Measurements from ENCODE around the gene RAB27A. TPM values are rescaled to one million over a fixed set of nuclear protein-coding genes. Genes with fewer than 3 reads are reported as not detected.

RAB27A gene
- total and polyA plus RNA-seq, 2 experiments from 2014 or later = 3.2 to 5.8 TPM

- no peaks in the 10 kb centered on the region for H3K4me1 ChIP-seq (ENCODE audit: insufficient read depth)
- H3F3A ChIP-seq (replicated peaks; ENCODE audit: low read depth) = no peaks in the 10 kb centered on the region
- ATAC-seq (no peak), DNase-seq (ENCODE audit: low spot score) (no peak)
- no peak overlapping the region for H3K4me3 Mint-ChIP-seq
- H3K27me3 Mint-ChIP-seq (ENCODE audit: insufficient read depth, low read depth, poor library complexity) = no peaks in the 10 kb centered on the region
- H3K27me3 ChIP-seq (ENCODE audit: insufficient read depth) = no peaks in the 10 kb centered on the region
- H4K20me1 ChIP-seq (replicated peaks; ENCODE audit: insufficient read depth) = no peaks in the 10 kb centered on the region
- no peak overlapping the region for H3K4me3 ChIP-seq
- H3K4me1 Mint-ChIP-seq = peaks cover under 1% of the 10 kb centered on the region; the same call in 1 of the 3 replicates
- TF ChIP-seq CTCF (conservative IDR thresholded peaks at IDR 0.05; ENCODE audit: low read depth in 2 of 2) (no peak), EZH2phosphoT487 (IDR thresholded peaks at IDR 0.05; ENCODE audit: unreplicated experiment) (no peak), NANOG (IDR thresholded peaks at IDR 0.05; ENCODE audit: borderline replicate concordance) (no peak), ZNF331 (CRISPR knock-in tag; IDR thresholded peaks at IDR 0.05; ENCODE audit: low read depth) (no peak), STAT1 (IDR thresholded peaks at IDR 0.05; ENCODE audit: unreplicated experiment) (no peak), JUNB (IDR thresholded peaks at IDR 0.05; ENCODE audit: unreplicated experiment) (no peak), ZNF114 (CRISPR knock-in tag; IDR thresholded peaks at IDR 0.05) (no peak), EZH2 (IDR thresholded peaks at IDR 0.05; ENCODE audit: low read depth, unreplicated experiment) (no peak), CREB1 (CRISPR knock-in tag; IDR thresholded peaks at IDR 0.05; ENCODE audit: low read depth) (no peak), POLR2AphosphoS5 (IDR thresholded peaks at IDR 0.05; ENCODE audit: low read depth) (no peak), ETS1 (IDR thresholded peaks at IDR 0.05) (no peak)
- TF ChIP-seq, protein P1, sequence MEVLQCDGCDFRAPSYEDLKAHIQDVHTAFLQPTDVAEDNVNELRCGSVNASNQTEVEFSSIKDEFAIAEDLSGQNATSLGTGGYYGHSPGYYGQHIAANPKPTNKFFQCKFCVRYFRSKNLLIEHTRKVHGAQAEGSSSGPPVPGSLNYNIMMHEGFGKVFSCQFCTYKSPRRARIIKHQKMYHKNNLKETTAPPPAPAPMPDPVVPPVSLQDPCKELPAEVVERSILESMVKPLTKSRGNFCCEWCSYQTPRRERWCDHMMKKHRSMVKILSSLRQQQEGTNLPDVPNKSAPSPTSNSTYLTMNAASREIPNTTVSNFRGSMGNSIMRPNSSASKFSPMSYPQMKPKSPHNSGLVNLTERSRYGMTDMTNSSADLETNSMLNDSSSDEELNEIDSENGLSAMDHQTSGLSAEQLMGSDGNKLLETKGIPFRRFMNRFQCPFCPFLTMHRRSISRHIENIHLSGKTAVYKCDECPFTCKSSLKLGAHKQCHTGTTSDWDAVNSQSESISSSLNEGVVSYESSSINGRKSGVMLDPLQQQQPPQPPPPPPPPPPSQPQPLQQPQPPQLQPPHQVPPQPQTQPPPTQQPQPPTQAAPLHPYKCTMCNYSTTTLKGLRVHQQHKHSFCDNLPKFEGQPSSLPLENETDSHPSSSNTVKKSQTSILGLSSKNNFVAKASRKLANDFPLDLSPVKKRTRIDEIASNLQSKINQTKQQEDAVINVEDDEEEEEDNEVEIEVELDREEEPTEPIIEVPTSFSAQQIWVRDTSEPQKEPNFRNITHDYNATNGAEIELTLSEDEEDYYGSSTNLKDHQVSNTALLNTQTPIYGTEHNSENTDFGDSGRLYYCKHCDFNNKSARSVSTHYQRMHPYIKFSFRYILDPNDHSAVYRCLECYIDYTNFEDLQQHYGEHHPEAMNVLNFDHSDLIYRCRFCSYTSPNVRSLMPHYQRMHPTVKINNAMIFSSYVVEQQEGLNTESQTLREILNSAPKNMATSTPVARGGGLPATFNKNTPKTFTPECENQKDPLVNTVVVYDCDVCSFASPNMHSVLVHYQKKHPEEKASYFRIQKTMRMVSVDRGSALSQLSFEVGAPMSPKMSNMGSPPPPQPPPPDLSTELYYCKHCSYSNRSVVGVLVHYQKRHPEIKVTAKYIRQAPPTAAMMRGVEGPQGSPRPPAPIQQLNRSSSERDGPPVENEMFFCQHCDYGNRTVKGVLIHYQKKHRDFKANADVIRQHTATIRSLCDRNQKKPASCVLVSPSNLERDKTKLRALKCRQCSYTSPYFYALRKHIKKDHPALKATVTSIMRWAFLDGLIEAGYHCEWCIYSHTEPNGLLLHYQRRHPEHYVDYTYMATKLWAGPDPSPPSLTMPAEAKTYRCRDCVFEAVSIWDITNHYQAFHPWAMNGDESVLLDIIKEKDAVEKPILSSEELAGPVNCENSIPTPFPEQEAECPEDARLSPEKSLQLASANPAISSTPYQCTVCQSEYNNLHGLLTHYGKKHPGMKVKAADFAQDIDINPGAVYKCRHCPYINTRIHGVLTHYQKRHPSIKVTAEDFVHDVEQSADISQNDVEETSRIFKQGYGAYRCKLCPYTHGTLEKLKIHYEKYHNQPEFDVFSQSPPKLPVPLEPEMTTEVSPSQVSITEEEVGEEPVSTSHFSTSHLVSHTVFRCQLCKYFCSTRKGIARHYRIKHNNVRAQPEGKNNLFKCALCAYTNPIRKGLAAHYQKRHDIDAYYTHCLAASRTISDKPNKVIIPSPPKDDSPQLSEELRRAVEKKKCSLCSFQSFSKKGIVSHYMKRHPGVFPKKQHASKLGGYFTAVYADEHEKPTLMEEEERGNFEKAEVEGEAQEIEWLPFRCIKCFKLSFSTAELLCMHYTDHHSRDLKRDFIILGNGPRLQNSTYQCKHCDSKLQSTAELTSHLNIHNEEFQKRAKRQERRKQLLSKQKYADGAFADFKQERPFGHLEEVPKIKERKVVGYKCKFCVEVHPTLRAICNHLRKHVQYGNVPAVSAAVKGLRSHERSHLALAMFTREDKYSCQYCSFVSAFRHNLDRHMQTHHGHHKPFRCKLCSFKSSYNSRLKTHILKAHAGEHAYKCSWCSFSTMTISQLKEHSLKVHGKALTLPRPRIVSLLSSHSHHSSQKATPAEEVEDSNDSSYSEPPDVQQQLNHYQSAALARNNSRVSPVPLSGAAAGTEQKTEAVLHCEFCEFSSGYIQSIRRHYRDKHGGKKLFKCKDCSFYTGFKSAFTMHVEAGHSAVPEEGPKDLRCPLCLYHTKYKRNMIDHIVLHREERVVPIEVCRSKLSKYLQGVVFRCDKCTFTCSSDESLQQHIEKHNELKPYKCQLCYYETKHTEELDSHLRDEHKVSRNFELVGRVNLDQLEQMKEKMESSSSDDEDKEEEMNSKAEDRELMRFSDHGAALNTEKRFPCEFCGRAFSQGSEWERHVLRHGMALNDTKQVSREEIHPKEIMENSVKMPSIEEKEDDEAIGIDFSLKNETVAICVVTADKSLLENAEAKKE (CRISPR knock-in tag; IDR thresholded peaks at IDR 0.05) = no peak
- TF ChIP-seq, protein P2, sequence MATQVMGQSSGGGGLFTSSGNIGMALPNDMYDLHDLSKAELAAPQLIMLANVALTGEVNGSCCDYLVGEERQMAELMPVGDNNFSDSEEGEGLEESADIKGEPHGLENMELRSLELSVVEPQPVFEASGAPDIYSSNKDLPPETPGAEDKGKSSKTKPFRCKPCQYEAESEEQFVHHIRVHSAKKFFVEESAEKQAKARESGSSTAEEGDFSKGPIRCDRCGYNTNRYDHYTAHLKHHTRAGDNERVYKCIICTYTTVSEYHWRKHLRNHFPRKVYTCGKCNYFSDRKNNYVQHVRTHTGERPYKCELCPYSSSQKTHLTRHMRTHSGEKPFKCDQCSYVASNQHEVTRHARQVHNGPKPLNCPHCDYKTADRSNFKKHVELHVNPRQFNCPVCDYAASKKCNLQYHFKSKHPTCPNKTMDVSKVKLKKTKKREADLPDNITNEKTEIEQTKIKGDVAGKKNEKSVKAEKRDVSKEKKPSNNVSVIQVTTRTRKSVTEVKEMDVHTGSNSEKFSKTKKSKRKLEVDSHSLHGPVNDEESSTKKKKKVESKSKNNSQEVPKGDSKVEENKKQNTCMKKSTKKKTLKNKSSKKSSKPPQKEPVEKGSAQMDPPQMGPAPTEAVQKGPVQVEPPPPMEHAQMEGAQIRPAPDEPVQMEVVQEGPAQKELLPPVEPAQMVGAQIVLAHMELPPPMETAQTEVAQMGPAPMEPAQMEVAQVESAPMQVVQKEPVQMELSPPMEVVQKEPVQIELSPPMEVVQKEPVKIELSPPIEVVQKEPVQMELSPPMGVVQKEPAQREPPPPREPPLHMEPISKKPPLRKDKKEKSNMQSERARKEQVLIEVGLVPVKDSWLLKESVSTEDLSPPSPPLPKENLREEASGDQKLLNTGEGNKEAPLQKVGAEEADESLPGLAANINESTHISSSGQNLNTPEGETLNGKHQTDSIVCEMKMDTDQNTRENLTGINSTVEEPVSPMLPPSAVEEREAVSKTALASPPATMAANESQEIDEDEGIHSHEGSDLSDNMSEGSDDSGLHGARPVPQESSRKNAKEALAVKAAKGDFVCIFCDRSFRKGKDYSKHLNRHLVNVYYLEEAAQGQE (IDR thresholded peaks at IDR 0.05; ENCODE audit: unreplicated experiment) = no peak
- no peaks in the 10 kb centered on the region for H3K9me3 Mint-ChIP-seq
- no peaks in the 10 kb centered on the region for H3K36me3 ChIP-seq (ENCODE audit: insufficient read depth)
- no peak overlapping the region for H3K27ac Mint-ChIP-seq
- no peaks in the 10 kb centered on the region for H3K9me2 ChIP-seq (ENCODE audit: insufficient read depth)
- no peak overlapping the region for H2AFZ ChIP-seq
- no peaks in the 10 kb centered on the region for H3K36me3 Mint-ChIP-seq (ENCODE audit: low read depth)
- H3K79me2 ChIP-seq (replicated peaks; ENCODE audit: insufficient read depth) = no peaks in the 10 kb centered on the region
- H3K27ac ChIP-seq (ENCODE audit: low read depth) = no peak overlapping the region
- no peak overlapping the region for H3K4me2 ChIP-seq
Observed at GRCh38 chr15:55279100-55279745, 10.4 kb downstream of the RAB27A start.
